HG03354 (cell line): Measurements from ENCODE around the gene ABCF3.
A peak's percentile ranks its signal among the peaks of the same experiment; 100 is the strongest.

Experiments used
- ATAC-seq: cut with Tn5 transposase; IDR thresholded peaks from one replicate; pipeline ENCODE4 v1.9.1; 2021; ENCODE audit warnings: mild to moderate bottlenecking; ENCODE audit not compliant: unreplicated experiment, poor library complexity, severe bottlenecking

ABCF3 gene

DNA sequence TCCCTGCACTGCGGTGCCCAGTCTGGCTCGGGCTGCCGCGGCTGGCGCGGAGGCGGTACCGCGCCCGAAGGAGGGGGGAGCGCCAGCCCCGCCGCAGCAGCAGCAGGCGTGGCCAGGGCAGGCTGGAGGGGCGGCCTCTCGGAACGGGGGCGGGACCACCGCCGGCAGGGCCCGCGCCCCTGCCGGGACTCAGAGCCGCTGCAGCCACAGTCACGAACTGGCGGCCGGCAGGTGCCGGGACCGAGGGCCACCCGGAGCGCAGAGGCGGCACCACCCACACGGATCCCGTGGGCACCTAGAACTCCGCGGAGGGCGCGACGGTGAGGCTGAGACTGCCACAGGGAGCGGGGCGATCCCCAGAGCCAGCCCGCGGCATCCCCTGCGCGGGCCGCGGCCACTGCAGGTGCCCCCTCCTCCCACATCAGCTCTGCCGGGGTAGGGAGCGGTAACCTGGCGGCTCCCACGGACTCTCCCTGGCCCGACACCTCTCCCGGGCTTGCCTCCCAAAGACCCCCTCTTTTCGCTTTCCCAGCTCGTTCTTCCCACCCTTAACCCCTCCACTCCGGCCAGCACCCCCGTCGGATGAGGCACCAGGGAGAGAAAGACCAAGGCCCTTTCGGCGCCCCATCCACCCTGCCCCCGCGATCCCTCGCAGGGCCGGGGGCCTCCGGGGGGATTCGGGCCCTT is 43.5 kb downstream of the ABCF3 start, which contains the start of gene VWA5B2:
VWA5B2 (plus strand) TSS at position 192 of the 687 bp plus-strand sequence. CDS start 944 bp downstream, outside the sequence.
- peak; percentile 86 for ATAC-seq

DNA sequence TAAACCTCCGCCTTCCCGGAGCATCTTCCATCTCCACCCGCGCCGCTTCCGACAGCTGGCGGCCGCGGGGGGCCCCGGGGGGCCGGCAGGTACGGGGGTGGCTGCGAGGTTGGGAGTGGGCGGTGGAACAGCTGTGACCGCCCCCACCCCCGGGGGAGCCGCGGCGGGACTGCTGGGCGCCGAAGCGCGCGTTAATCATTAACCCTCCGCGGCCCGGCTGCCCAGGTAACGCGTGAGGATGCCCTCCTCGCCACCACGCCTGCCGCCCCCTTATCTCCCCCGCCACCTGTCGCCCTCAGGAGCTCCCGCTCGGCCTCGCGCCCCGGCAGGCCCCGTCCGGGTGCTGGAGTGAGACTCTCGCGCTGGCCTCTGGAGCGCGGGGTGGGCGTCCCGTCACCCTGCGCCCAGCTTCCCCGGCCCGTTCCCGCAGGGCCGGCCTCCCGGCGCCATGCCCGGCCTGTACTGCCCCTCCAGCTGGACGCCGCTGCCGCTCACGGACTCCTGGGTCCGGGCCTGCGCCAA is 44.1 kb downstream of the ABCF3 start:
- ATAC-seq, result no peak

DNA sequence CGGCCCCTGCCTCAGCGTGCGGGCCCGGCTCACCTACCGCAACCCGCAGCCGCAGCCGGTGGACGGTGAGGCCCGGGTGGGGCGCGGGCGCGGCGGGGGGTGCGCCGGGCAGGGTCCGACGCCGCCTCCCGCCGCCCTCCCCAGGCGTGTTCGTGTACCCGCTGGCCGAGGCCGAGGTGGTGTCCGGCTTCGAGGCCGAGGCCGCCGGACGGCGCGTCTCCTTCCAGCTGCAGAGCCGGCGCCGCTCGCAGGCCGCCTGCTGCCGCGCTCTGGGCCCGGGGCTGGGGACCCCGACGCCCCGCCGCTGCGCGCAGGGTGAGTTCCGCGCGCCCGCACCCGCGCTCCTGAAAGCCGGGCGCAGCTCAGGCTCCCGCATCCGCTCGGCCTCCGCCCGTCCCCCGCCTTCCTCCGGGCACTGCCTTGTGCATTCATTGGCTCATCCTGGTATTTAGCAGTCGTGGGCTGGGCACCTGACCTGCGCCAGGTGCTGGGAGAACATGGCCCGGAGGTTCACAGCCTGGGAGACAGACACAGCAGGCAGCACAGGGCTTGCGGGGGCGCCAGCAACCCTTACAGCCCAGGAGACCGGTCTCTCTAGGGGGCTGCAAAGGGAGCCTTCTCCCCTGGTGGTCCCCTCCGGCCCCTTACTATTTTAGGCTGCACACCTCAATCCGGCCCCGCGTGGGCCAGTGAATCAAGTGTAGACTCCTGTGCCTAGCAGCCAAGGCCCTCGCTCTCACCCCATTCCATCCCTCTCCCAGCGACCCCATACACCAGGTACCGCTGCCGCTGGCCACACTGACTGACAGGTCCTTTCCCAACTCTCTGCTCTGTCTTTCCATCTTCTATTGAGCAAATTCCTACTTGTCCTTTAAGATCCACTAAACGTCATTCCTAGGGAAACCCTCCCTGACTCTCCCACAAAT is 44.9 kb downstream of the ABCF3 start:
- no peak for ATAC-seq

DNA sequence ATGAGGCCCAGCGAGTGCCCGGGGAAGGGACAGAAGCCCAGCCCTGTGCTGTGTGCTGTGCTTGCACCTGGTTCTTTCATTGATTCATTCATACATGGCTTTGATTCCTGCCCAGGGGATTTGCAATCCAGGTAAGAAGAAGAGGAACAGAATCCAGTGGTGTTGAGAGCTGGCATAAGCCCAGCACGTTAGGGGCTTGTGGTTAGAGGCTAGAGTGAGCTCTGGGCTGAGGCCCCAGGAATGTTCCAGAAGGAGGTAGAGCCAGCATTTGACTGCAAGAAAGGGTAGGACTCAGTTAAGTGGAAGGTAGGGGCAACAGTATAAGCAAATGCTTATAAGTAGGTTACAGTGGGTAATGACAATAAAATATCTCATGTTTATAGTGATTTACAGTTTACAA is 45.7 kb downstream of the ABCF3 start:
- no peak for ATAC-seq

DNA sequence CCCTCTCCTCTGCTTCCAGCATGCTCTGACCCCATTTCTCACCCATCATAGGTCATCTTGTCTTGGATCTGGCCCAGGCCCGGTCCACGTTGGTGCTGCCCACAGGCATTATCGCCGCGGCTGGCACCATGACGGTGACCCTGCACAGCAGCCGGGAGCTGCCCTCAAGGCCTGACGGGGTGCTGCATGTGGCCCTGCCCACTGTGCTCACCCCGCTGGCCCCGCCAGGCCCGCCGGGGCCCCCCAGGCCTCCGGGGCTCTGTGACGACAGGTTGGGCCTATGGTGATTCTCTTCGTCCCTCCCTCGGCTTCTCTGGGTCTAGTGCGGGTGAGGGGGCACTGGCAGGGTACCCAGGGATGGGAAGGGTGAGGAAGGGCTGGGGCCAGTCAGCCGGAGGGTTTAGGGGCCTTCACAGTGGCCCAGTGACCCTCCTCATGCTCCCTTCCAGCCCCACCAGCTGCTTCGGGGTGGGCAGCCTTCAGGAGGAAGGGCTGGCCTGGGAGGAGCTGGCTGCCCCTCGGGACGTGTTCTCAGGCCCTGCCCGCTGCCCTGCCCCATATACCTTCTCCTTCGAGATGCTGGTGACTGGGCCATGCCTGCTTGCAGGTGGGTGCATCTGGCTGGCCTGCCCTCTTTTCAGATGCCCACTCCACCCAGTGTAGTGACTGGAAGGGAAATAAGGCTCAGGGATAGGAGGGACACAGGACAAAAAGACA is 47.3 kb downstream of the ABCF3 start:
- ATAC-seq, result no peak

DNA sequence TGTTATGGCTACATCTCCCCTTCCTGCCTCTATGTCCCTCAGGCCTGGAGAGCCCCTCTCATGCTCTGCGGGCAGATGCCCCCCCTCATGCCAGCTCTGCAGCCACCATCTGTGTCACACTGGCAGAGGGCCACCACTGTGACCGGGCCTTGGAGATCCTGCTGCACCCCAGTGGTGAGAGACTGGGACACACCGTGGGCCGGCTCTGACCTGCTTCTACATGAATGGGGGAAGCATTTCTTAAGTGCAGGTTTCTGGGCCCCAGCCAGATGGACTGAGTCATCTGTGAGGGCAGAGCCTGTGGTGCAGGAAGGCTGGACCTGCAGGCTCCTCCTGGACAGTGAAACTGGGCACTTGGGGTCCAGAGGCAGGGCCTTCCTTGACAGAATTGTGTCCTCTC is 48.2 kb downstream of the ABCF3 start:
- no peak for ATAC-seq

DNA sequence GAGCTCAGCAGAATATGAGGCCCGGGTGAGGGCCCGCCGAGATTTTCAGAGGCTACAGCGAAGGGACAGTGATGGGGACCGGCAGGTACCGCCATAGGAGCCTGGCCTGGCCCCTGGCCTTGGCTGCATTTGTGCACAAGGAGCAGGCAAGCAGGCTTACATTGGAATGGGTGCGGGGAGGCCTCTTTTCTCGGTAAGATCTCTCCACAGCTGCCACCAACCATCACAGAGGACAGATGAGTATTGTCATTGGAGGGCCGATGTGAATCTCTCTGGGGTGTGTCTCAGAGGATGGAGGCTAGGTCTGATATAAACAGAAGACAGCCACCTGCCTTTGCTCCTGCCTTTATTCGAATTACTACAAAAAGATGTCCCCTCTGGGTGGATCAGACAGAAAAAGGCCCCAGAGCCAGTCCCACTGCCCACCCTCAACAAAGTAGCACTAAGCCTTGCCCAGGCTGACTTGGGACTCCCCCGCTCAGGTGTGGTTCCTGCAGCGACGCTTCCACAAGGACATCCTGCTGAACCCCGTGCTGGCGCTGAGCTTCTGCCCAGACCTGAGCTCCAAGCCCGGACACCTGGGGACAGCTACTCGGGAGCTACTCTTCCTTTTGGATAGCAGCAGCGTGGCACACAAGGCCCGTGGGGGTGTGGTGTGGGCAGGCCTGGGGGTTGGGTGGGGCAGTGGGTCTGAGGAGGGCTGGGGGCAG is 48.8 kb downstream of the ABCF3 start:
- ATAC-seq, result no peak

DNA sequence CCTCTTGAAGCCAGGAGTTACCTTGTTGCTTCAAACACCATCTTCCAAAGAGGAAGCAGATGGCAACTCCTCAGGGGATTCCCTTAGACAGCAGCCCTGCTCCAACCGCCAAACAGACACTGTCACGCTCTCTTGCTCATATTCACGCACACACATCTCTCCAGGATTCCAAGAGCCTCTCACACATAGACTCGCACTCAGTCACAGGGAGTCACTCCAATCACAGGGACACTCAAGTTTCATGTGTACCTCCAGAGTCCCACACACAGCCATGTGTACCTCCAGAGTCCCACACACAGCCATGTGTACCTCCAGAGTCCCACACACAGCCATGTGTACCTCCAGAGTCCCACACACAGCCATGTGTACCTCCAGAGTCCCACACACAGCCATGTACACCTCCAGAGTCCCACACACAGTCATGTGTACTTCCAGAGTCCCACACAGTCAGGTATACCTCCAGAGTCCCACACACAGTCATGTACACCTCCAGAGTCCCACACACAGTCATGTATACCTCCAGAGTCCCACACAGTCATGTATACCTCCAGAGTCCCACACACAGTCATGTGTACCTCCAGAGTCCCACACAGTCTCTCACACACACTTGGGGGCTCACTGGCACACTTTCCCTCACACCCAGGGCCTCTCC is 49.5 kb downstream of the ABCF3 start:
- ATAC-seq, result no peak

DNA sequence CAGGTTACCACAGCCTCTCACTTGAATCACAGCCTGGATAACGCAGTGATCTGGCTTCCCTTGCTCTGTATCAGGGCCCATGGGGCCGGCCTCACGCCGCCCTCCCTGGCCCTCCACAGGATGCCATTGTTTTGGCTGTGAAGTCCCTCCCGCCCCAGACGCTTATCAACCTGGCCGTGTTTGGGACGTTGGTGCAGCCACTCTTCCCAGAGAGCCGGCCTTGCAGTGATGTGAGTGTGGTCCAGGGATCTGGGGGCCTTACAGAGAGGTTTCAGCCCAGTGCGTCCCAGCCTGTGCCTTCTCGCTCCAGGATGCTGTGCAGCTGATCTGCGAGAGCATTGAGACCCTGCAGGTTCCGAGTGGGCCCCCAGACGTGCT is 50.0 kb downstream of the ABCF3 start:
- no peak for ATAC-seq

DNA sequence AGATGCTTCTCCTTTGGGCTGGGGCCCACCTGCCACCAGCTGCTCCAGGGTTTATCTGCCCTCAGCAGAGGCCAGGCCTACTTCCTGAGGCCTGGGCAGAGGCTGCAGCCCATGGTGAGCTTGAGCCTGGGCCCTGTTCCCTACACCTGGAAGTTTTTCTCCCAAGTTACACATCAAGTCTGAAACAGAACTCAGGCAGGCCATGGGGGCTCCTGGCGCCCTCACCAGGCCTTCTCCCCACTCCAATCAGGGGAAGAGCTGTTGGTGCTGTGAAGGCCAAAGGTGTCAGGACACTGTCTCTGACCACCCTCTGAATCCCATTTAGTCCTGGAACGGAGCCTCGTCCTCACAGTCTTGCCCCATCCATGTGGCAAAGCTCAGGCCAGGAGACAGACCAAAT is 50.6 kb downstream of the ABCF3 start:
- ATAC-seq, result no peak

DNA sequence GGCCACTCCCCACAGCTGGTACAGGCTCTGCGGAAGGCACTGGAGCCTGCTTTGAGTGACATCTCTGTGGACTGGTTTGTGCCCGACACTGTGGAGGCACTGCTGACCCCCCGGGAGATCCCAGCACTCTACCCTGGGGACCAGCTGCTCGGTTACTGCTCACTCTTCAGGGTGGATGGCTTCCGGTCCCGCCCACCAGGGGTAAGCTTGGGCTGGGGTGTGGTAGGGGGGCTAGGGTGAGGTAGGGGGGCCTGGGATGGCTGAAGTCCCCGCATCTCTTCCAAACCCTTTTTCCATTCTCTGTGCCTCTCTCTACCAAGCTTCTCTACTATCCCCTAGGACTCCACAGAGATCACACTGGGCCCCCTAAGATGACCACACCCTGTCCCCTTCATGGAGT is 51.2 kb downstream of the ABCF3 start:
- no peak for ATAC-seq

DNA sequence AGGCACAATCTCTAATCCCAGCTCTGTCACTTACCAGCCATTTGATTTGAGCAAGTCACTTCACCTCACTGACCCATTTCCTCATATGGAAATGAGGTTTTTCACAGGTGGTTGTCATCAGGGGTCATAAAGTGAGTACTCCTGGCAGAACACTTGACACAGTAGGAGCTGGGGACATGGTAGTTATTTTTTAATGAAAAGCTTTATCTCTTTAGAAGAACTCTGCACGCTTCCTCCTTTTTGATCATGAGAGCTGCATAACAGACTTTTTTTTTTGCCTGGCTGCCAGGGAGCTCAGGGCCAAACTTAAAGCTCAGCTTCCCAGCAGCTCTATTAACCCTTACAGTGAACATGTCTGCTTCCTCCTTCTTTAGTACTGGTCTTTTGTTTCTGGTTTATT is 51.8 kb downstream of the ABCF3 start:
- no peak for ATAC-seq

DNA sequence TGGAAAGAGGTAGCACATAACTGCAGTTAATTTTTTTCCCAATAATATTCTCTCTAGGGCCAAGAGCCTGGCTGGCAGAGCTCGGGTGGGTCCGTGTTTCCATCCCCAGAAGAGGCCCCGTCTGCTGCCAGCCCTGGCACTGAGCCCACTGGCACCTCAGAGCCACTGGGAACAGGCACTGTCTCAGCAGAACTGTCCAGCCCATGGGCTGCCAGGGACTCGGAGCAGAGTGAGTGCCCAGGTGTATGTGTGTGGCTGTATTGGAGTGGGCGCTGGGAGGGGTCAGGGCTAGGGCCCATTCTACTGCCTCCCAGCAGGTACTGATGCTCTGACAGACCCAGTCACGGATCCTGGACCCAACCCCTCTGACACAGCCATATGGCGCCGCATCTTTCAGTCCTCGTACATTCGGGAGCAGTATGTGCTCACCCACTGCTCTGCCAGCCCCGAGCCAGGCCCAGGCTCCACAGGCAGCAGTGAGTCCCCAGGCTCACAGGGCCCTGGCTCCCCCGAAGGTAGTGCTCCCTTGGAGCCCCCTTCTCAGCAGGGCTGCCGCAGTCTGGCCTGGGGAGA is 52.3 kb downstream of the ABCF3 start:
- no peak for ATAC-seq

DNA sequence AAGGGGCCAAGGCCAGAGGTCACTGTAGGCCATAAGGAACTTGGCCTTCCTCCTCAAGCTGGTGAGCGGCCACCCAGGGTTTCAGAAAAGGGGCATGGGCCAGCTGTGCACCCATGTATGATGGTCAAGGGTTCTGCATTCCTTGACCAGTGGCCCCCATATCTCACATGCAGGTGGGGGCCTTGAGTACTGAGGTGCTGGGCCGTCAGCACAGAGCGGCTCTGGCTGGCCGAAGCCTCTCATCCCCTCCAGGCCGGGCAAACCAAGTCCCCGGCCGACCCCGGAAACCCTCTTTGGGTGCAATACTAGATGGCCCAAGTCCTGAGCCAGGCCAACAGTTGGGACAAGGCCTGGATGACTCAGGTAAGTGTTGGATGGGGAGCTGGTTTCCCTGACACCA is 53.2 kb downstream of the ABCF3 start:
- no peak for ATAC-seq

DNA sequence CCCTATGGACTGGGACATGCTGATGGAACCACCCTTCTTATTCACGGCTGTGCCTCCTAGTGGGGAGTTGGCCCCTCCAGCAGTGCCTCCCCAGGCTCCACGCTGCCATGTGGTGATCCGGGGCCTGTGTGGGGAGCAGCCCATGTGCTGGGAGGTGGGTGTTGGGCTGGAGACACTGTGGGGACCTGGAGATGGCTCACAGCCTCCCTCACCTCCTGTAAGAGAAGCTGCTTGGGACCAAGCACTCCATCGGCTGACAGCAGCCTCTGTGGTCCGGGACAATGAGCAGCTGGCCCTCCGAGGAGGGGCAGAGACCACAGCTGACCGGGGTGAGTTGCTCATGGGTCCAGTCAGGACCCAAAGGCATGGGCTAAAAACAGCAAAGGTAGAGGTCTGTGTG is 53.7 kb downstream of the ABCF3 start:
- no peak for ATAC-seq

DNA sequence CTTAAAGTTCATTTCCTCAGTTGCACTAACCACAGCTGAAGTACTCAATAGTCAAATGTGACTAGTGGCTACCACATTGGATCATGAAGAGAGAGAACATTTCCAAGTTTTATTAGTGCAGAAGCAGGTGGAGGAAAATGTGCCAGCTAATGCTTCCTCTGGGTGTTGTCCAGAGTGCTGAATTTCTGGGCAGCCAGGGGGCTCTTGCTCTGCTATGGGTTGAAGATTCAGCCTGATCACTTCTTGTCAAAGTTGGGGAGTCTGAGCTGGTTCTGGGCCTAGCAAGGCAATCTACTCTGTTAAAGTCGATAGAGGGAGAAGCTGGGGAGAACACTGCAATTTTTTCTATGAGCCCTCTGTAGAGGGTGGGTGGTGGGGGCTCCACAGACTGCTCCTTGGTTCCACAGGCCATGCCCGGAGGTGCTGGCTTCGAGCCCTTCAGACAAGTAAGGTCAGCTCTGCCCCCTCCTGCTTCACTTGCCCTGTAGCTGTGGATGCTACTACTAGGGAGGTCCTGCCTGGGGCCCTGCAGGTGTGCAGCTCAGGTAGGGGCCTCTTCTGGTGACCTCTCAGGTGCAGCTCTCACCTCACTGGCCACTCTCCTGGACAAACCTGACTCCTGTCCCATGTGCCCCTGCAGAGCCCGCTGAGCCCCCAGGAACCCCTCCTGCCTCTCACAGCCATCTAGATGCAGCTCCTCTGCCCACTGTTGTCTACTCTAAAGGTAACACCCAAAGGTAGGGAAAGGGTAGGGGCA is 54.6 kb downstream of the ABCF3 start:
- ATAC-seq, result no peak

DNA sequence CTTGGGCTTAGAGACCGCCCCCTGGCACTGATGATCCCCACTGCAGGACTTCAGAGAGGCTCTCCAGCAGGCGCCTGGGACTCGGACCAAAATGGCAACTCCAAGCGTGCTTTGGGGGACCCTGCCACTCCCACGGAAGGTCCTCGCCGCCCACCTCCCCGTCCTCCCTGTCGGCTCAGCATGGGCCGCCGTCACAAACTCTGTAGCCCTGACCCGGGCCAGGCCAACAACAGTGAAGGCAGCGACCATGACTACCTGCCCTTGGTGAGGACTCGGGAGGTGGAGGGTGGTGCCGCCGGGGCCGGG is 55.1 kb downstream of the ABCF3 start:
- ATAC-seq, result no peak
